Epidermal melanocyte (primary cell): ENCODE data around the gene ELMOD3.

Source experiments
- DNase-seq: peaks from one replicate; pipeline ENCODE4 v3.0.0; 2011; ENCODE audit warnings: low spot score; ENCODE audit not compliant: insufficient read length

Gene ELMOD3

DNA sequence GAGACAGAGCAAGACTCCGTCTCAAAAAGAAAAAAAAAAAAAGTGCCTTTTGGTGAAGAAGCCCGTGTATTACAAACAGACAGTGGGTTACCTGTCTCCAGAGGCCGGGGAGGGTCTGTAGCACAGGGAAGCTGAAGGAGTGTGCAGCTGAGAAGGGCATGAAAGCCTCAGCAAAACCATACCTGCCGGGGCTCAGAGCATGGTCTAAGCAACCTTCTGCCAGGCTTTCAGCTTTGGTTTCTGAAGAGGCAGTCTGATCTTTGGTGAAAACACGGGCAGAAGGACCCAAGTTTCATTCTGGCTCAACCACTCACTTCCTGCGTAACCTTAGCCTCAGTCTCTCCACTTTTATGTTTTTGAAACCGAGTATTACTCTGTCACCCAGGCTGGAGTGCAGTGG is 85.4 kb downstream of the ELMOD3 start:
- no peak for DNase-seq

DNA sequence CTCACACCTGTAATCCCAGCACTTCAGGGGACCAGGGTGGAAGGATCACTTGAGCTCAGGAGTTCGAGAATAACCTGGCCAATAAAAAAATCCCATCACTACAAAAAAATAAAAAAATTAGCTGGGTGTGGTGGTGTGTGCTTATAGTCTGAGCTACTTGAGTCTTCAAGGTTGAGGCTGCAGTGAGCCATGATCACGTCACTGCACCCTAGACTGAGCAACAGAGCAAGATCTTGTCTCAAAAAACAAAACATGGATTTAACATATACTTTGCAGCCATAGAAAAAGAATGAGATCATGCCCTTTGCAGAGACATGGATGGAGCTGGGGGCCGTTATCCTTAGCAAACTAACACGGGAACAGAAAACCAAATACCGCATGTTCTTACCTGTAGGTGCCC is 86.2 kb downstream of the ELMOD3 start:
- no peak for DNase-seq
